ENCODE measurements around the gene PPFIBP2.

The PPFIBP2 gene

GRCh38 chr11:7671347-7672215 is 157.8 kb downstream of the PPFIBP2 start:
- DNase-seq = no peak

- DNase-seq = no peak
Measured at GRCh38 chr11:7672276-7672959, 158.6 kb downstream of the PPFIBP2 start.

GRCh38 chr11:7672960-7673723 is 159.3 kb downstream of the PPFIBP2 start, which contains the start of gene CYB5R2:
CYB5R2 (minus strand) TSS chr11:7673500; CDS start chr11:7672825, 675 bp downstream.
- DNase-seq = no peak

- no peak for DNase-seq
Measured at GRCh38 chr11:7673724-7674434, 160.1 kb downstream of the PPFIBP2 start.

GRCh38 chr11:7675631-7676030 is 161.8 kb downstream of the PPFIBP2 start:
- DNase-seq = no peak

GRCh38 chr11:7677071-7677470 is 163.3 kb downstream of the PPFIBP2 start:
- no peak for DNase-seq

GRCh38 chr11:7677796-7678201 is 164.0 kb downstream of the PPFIBP2 start:
- DNase-seq = no peak

- DNase-seq = no peak
Measured at GRCh38 chr11:7683571-7683970, 169.8 kb downstream of the PPFIBP2 start.

- DNase-seq = no peak
Measured at GRCh38 chr11:7686761-7687160, 173.0 kb downstream of the PPFIBP2 start.

GRCh38 chr11:7687386-7687785 is 173.6 kb downstream of the PPFIBP2 start:
- no peak for DNase-seq

GRCh38 chr11:7688238-7688826 is 174.5 kb downstream of the PPFIBP2 start:
- DNase-seq = no peak

- DNase-seq = no peak
Measured at GRCh38 chr11:7689239-7689638, 175.4 kb downstream of the PPFIBP2 start.

- no peak for DNase-seq
Measured at GRCh38 chr11:7690648-7691047, 176.8 kb downstream of the PPFIBP2 start.

GRCh38 chr11:7691759-7692350 is 178.1 kb downstream of the PPFIBP2 start:
- no peak for DNase-seq

GRCh38 chr11:7692426-7692825 is 178.6 kb downstream of the PPFIBP2 start:
- DNase-seq = no peak

GRCh38 chr11:7694235-7694634 is 180.4 kb downstream of the PPFIBP2 start:
- DNase-seq = no peak

- DNase-seq = no peak
Measured at GRCh38 chr11:7696424-7696823, 182.6 kb downstream of the PPFIBP2 start.

Data from activated T-cell treated with anti-CD3 and anti-CD28 coated beads, Interleukin-2, amount 50 U/mL, for 1 hour (primary cell).